ENCODE measurements around the gene SYT14.

GRCh38 chr1:210170220-210170619 lies 232.2 kb downstream of the SYT14 start:
- TF ChIP-seq CTCF (conservative IDR thresholded peaks at IDR 0.05; ENCODE audit: low read depth, low read length) (no peak), USF2 (IDR thresholded peaks at IDR 0.05; ENCODE audit: low read depth, low read length) (no peak), POLR2A (IDR thresholded peaks at IDR 0.05; ENCODE audit: low read depth, low read length) (no peak), CEBPB (IDR thresholded peaks at IDR 0.05; ENCODE audit: low read depth, low read length) (no peak), NFE2L2 (IDR thresholded peaks at IDR 0.05; ENCODE audit: low read depth, low read length) (no peak), MXI1 (IDR thresholded peaks at IDR 0.05; ENCODE audit: borderline replicate concordance, low read depth, low read length) (no peak), RAD21 (IDR thresholded peaks at IDR 0.05; ENCODE audit: low read length) (no peak), BHLHE40 (IDR thresholded peaks at IDR 0.05; ENCODE audit: low read depth, low read length) (no peak), CHD1 (IDR thresholded peaks at IDR 0.05; ENCODE audit: low read depth, low read length) (no peak), ELK1 (IDR thresholded peaks at IDR 0.05; ENCODE audit: borderline replicate concordance, low read depth, low read length) (no peak)
